HG02970 (cell line): ENCODE results near the gene ANKRD39.
"Not testable (repeated sequence)": the region's sequence is repeated elsewhere in the genome, so short reads cannot be mapped to it uniquely, and the experiment has no call there.

Source experiments
- ATAC-seq: cut with Tn5 transposase; IDR thresholded peaks from one replicate; pipeline ENCODE4 v1.9.1; 2021; ENCODE audit warnings: mild to moderate bottlenecking, moderate library complexity, moderate number of reproducible peaks; ENCODE audit not compliant: unreplicated experiment, low FRiP score

The ANKRD39 gene

GRCh38 chr2:96857667-96858372 lies at the start of gene ANKRD39:
ANKRD39 (minus strand) TSS chr2:96858016; CDS start chr2:96857987, 29 bp downstream.
- ATAC-seq, result peak; percentile 93

DNA sequence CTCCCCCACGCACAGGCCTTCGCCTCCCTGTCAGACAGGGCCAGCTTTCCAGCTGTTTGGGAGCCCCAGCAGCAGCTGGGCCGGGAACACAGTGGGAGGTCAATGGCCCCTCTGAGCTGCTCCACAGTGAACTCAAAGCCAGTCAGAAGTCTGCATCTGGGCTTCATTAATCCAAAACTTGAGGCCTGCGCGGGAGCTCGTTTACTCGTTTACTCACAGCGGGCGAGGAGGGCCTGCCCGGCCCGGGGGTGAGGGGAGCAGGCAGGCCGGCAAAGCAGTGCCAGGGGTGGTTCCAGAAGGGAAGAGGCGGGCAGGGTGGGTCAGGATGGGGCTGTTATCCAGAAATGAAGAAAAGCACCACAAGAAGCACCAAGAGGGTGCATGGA lies 48.9 kb upstream of the ANKRD39 start:
- ATAC-seq, result no peak

DNA sequence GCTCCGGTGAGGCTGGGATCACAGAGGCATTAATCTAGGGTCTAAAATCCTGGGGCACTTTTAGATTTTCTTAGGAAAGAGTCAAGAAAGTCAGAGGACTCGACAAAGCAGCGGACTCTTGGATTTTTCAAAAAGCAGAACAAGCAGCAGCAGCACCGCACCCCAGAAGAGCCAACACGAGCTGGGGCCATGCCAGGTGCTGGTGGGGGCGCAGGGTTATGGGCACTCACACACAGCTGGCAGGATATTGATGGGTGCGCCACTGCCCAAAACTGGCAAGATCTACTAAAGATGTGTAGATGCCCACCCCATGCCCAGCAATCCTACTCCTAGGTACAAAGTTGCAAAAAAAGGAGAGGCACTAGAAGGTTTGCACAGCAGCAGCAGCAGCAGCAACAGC lies 46.0 kb upstream of the ANKRD39 start:
- no peak for ATAC-seq

DNA sequence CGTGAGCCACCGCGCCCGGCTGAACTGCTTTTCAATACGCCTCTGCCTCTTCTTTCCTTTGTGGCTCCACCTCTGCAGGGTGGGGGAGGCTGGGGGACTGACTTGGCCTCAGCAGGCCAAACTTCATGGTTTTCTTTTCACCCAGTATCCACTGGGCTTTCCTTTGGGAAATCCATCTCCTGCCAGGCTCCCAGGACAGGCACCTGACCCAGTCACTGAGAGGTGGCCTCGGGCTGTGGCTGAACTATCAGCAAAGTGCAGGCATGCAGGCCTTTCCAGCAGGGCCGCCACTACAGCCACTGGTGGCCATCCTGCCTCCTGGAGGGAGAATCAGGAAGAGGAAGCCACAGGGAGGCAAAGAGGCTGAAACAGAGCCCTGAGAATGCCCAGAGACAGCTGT lies 45.5 kb upstream of the ANKRD39 start:
- ATAC-seq, result no peak

DNA sequence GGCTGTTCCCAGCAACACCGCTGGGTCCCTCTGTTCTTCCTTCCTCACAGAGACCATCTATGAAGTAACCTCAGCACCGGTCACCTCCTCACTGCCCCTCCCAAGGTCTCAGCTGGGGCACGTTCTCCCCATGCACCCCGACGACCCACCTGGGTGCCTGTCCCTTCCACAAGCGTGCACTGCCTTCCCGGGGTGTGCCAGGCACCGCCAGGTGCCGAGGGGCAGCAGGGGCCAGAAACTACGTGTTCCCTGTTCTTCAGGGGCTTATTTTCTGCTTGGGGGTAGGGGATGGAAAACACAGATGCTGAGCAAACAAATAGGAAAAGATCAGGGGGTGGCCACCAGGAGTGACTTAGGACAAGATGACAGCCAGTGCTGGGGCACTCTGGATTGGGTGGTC lies 42.4 kb upstream of the ANKRD39 start:
- no peak for ATAC-seq

GRCh38 chr2:96899413-96899741 lies 41.6 kb upstream of the ANKRD39 start:
- ATAC-seq, result no peak

GRCh38 chr2:96898641-96899412 lies 41.0 kb upstream of the ANKRD39 start:
- ATAC-seq, result no peak

DNA sequence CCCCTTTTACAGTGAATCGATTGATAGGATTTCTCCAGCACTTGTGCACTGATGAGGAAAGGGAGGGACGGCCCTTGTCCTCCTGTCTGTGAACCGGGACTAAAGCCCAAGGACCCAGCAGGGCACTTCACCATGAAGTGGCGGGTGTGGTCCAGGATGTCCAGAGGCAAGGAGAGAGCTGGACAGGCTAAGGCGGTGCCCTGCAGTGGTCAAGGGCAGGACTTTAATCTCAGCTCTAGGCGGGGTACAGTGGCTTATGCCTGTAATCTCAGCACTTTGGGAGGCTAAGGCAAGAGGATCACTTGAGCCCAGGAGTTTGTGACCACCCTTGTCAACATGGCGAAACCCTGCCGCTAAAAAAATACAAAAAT lies 40.3 kb upstream of the ANKRD39 start:
- no peak for ATAC-seq

- ATAC-seq, result no peak
These were observed 39.8 kb upstream of the ANKRD39 start for GRCh38 chr2:96897491-96898134.

GRCh38 chr2:96895746-96896651 lies 38.2 kb upstream of the ANKRD39 start:
- ATAC-seq, result no peak

GRCh38 chr2:96895032-96895745 lies 37.4 kb upstream of the ANKRD39 start:
- ATAC-seq, result no peak

GRCh38 chr2:96894151-96894531 lies 36.3 kb upstream of the ANKRD39 start:
- ATAC-seq, result no peak

DNA sequence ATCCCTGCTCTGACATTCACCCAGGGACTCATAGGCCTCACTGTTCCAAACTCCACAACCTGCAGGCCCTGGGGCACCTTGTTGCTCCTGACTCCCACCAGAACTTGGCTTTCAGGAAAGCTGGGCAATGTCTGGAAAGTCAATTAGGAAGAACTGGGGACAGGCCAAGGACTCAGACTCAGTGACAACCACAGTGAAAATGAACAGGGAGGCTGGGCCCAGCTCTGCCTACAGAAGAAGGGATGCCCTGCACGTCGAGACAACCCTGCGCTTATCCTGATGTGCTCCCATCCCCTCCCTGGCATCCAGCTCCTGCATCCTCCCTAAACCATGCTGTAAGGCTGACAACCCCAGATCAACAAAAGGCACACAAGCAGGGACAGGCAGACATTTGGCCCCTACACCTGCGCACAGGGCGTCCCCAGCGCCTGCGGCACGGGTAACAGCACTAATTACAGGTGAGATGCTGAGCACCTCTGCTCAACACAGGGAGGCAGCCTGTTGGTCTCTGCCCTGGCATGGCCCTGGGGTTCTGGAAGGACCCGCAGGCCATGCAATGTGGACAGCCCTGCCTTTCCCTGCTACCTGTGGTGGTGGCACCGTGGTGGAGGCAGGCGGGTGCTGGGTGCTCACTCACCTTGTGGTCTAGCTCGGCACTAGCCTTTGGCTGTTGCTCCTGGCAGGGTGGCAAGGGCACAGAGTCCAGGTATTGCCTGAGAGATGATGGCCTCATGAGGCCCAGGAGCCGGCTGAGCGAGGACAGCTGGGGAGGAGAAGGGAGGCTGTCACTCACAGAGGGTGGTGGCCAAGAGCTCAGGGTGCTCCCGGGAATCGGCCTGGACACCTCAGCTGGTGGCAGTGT lies 35.7 kb upstream of the ANKRD39 start:
- no peak for ATAC-seq

DNA sequence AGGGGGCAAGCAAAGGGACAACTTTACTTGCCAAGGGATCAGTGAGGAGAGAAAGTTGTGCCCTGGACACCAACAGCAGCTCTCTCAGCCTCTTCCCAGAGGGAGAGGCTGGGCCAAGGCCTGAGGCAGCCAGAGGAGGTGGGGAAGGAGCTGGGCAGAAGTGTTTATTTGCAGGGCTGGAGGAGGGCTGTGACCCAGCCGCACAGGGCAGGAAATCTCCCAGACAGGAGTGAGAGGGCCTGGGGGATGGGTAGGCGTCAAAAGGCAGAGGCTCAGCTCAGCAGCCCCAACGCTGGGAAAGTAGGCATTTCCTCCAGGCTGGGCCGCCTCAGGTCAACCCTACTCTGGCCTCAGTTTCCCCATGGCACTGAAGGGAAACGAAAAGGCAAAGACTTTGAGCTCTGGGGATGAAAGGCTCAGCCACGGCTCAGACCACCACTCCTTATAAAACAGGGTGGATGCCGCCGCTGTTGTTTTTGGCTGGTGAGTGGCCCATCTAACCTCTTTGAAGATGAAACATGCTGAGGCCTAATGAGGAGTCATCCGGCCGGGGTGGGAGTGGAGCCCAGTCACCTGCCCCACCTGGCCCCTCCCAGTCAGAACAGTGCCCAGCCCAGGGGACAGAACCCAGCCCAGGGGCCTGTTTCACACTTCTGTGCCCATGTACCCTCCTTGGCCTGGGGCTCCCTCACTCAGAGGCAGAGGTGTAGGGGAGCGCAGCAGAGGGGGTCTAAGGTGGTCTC lies 33.9 kb upstream of the ANKRD39 start:
- ATAC-seq, result no peak

- no peak for ATAC-seq
These were observed 33.0 kb upstream of the ANKRD39 start for GRCh38 chr2:96890726-96891385.

- no peak for ATAC-seq
These were observed 32.4 kb upstream of the ANKRD39 start for GRCh38 chr2:96890252-96890651.

DNA sequence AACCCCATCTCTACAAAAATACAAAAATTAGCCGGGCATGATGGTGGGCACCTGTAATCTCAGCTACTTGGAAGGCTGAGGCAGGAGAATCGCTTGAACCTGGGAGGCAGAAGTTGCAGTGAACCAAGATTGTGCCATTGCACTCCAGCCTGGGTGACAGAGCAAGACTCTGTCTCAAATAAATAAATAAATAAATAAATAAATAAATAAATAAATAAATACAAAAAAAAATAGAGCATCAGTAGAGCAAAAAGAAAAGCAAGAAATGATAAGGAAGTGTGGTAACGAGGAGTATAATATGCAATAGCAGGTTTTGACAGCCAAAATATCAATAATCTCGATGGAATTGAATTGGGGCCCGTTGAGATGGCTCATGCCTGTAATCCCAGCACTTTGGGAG lies 31.7 kb upstream of the ANKRD39 start:
- not testable (repeated sequence) for ATAC-seq
